Vagina (tissue), 2 donors: Measurements from ENCODE around the gene BHLHE41. TPM values are rescaled to one million over a fixed set of nuclear protein-coding genes. Genes with fewer than 3 reads are reported as not detected.

ENCODE experiments used
- DNase-seq, 2 donors: peaks; one replicate each; pipeline ENCODE4 v3.0.0-alpha.2; 2017; ENCODE audit errors: extremely low spot score in 2 of 2
- H3K27ac ChIP-seq: fragments of 200-600 bp; sonication (generic); one replicate; pipeline ENCODE4 v1.5.1; 2019
- H3K27me3 ChIP-seq: fragments of 200-600 bp; sonication (generic); one replicate; pipeline ENCODE4 v1.5.1; 2019
- H3K36me3 ChIP-seq, 2 donors: fragments of 200-600 bp; sonication (generic); one replicate each; pipeline ENCODE4 v1.5.1; 2017 to 2019
- H3K4me1 ChIP-seq: fragments of 200-600 bp; sonication (generic); one replicate; pipeline ENCODE4 v1.5.1; 2019
- H3K4me3 ChIP-seq, 2 donors: fragments of 200-600 bp; sonication (generic); 1 replicate in 1 of 2; 2 replicates in 1 of 2; pipeline ENCODE4 v1.5.1; 2016 to 2019
- H3K9me3 ChIP-seq: fragments of 200-600 bp; sonication (generic); one replicate; pipeline ENCODE4 v1.5.1; 2019
- CTCF ChIP-seq, 3 experiments: fragments of 450-650 bp in 2 of 3; fragments of 200-600 bp in 1 of 3; sonication (generic) in 1 of 3; IDR thresholded peaks; one replicate each; pipeline ENCODE4 v1.5.1; 2017 to 2019; ENCODE audit warnings: antibody characterized with exemption in 3 of 3, mild to moderate bottlenecking in 2 of 3, moderate library complexity in 2 of 3
- POLR2A ChIP-seq, 2 donors: fragments of 450-650 bp; IDR thresholded peaks; one replicate each; pipeline ENCODE4 v1.6.1; 2017; ENCODE audit warnings: antibody characterized with exemption in 2 of 2, mild to moderate bottlenecking in 2 of 2, moderate library complexity in 2 of 2
- POLR2AphosphoS5 ChIP-seq, 2 donors: sonication (generic); formaldehyde crosslinking; IDR thresholded peaks; one replicate each; pipeline ENCODE4 v1.9.0; 2017; ENCODE audit warnings: antibody characterized with exemption in 2 of 2, mild to moderate bottlenecking in 2 of 2, low read depth in 1 of 2; ENCODE audit not compliant: insufficient read depth in 1 of 2
- intact Hi-C: fragments of 100-400 bp; cut with DNase I; formaldehyde crosslinking; loops from one replicate; pipeline ENCODE4 v1.15.1; 2023
- total RNA-seq: library from RNA; depleted of rRNA; stranded (reverse); fragments of >200 nt; gene quantifications from one replicate; pipeline ENCODE4 v1.2.3, GENCODE V29; 2016

Gene BHLHE41
- total RNA-seq, 1 donor from 2014 or later, result 2.9 TPM

DNA sequence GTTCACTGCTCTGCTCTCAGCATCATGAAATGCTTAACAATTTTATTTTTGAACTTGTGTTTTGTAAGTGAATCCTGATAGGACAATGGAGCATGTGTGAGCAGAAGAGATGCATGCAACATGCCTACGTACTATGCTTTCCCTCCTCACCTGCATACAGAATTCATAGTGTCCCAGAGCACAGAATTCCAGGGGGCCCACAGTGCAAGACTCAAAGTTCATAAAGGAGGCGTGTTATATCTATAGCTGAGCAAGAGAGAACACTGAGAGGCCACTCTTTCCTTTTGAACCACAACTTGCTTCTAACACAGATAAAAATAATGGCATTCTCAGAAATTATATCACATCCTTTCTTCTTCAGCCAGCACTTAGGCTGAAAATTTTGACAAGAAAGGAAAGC, 28.8 kb downstream of the BHLHE41 start:
- intact Hi-C loops, result loop anchor here (10.0 kb wide), 1 partner anchor 559 kb away; no protein-coding TSS in a partner anchor
- no peaks in the 10 kb centered on the region for H3K4me1 ChIP-seq
- H3K4me3 ChIP-seq, result no peak overlapping the region
- no peak overlapping the region for H3K27ac ChIP-seq
- TF ChIP-seq POLR2AphosphoS5 (IDR thresholded peaks at IDR 0.05; ENCODE audit: insufficient read depth in 1 of 2, low read depth in 1 of 2) (no peak), CTCF (IDR thresholded peaks at IDR 0.05) (no peak), POLR2A (IDR thresholded peaks at IDR 0.05) (no peak)
- H3K9me3 ChIP-seq, result no peaks in the 10 kb centered on the region
- no peak for DNase-seq
- no peaks in the 10 kb centered on the region for H3K27me3 ChIP-seq
- H3K36me3 ChIP-seq, result no peaks in the 10 kb centered on the region

GRCh38 chr12:26095186-26095585, 29.7 kb downstream of the BHLHE41 start:
- intact Hi-C loops, result loop anchor here (10.0 kb wide), 1 partner anchor 560 kb away; no protein-coding TSS in a partner anchor
- Histone ChIP-seq H3K36me3 (no peaks in the 10 kb centered on the region), H3K4me3 (no peak overlapping the region), H3K27ac (no peak overlapping the region), H3K4me1 (no peaks in the 10 kb centered on the region), H3K9me3 (no peaks in the 10 kb centered on the region), H3K27me3 (no peaks in the 10 kb centered on the region)
- DNase-seq, result no peak
- TF ChIP-seq POLR2AphosphoS5 (IDR thresholded peaks at IDR 0.05; ENCODE audit: insufficient read depth in 1 of 2, low read depth in 1 of 2) (no peak), POLR2A (IDR thresholded peaks at IDR 0.05) (no peak)

GRCh38 chr12:26092346-26093105, 32.3 kb downstream of the BHLHE41 start:
- no peak for DNase-seq
- Histone ChIP-seq H3K27ac (no peak overlapping the region), H3K36me3 (no peaks in the 10 kb centered on the region), H3K27me3 (no peaks in the 10 kb centered on the region), H3K9me3 (no peaks in the 10 kb centered on the region), H3K4me3 (no peak overlapping the region), H3K4me1 (no peaks in the 10 kb centered on the region)
- intact Hi-C loops, result loop anchor here (10.0 kb wide), 1 partner anchor 562 kb away; no protein-coding TSS in a partner anchor
- TF ChIP-seq POLR2AphosphoS5 (IDR thresholded peaks at IDR 0.05; ENCODE audit: insufficient read depth in 1 of 2, low read depth in 1 of 2) (no peak), POLR2A (IDR thresholded peaks at IDR 0.05) (no peak), CTCF (IDR thresholded peaks at IDR 0.05) (no peak)

- no peaks in the 10 kb centered on the region for H3K4me1 ChIP-seq
- no peaks in the 10 kb centered on the region for H3K27me3 ChIP-seq
- TF ChIP-seq POLR2A (IDR thresholded peaks at IDR 0.05), result no peak
- no peak for TF ChIP-seq CTCF (IDR thresholded peaks at IDR 0.05)
- TF ChIP-seq POLR2AphosphoS5 (IDR thresholded peaks at IDR 0.05; ENCODE audit: insufficient read depth in 1 of 2, low read depth in 1 of 2), result no peak
- intact Hi-C loops, result loop anchor here (10.0 kb wide), 1 partner anchor 563 kb away; no protein-coding TSS in a partner anchor
- H3K9me3 ChIP-seq, result no peaks in the 10 kb centered on the region
- DNase-seq, result no peak
- no peak overlapping the region for H3K27ac ChIP-seq
- no peaks in the 10 kb centered on the region for H3K36me3 ChIP-seq
- no peak overlapping the region for H3K4me3 ChIP-seq
Observed at GRCh38 chr12:26091822-26092221, 33.0 kb downstream of the BHLHE41 start.

DNA sequence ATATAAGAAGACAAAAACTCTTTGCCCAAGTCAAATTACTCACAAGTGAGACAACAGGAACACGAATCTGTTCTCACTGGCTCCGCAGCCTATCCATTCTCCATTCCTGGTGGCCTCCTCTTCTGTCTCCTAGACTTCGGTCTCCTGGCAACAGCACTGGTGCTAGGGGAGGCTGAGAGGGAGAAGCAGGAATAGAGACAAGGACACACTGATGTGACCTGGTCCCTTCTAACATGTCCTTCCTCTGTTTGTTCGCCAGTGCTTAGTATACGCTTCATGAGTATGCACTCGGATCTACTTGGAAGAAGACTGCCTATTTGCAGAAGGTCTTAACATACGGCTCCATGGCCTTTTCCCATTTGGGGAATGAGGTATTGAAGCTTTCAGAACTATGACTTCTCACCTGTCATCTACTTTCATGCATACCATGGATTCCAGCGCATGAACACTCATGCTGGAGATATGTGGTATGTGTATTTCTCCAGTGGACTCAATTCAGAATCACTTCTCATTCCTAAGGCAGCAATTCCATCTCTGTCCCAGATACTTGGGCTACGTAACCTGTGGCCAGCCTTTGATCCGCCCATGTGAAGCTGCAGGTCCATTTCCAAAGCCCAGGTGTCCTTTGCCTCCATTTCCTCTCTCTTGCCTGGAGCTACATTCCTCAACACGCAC, 33.9 kb downstream of the BHLHE41 start:
- Histone ChIP-seq H3K9me3 (no peaks in the 10 kb centered on the region), H3K27me3 (no peaks in the 10 kb centered on the region), H3K4me1 (no peaks in the 10 kb centered on the region), H3K4me3 (no peak overlapping the region), H3K36me3 (no peaks in the 10 kb centered on the region), H3K27ac (no peak overlapping the region)
- TF ChIP-seq POLR2A (IDR thresholded peaks at IDR 0.05), result no peak
- DNase-seq, result no peak
- intact Hi-C loops, result loop anchor here (10.0 kb wide), 1 partner anchor 564 kb away; no protein-coding TSS in a partner anchor
